COLO668 (cell line): ENCODE measurements around the gene EDEM3.

ENCODE experiments used
- DNase-seq: peaks from one replicate; lab custom pipeline; 2025; ENCODE audit not compliant: unreplicated experiment; lab: John Stamatoyannopoulos, UW

EDEM3 gene

GRCh38 chr1:184640505-184640904 lies 114.2 kb downstream of the EDEM3 start:
- no peak for DNase-seq
